B cell (primary cell): ENCODE measurements around the gene RTN4RL1.

Experiments used
- CTCF ChIP-seq: fragments of 200-600 bp; IDR thresholded peaks from one replicate; pipeline ENCODE4 v1.8.0; 2022; ENCODE audit warnings: antibody characterized with exemption, mild to moderate bottlenecking
- EZH2 ChIP-seq: IDR thresholded peaks from 2 replicates; pipeline ENCODE4 v1.6.1; 2012; ENCODE audit warnings: borderline replicate concordance, low read depth, mild to moderate bottlenecking, moderate library complexity, low read length; ENCODE audit not compliant: insufficient read depth, poor library complexity, severe bottlenecking

GRCh38 chr17:2008332-2009126 is 16.6 kb downstream of the RTN4RL1 start:
- TF ChIP-seq CTCF (no peak), EZH2 (no peak)
